ENCODE data around the gene LARGE2. TPM values are rescaled to one million over a fixed set of nuclear protein-coding genes. Genes with fewer than 3 reads are reported as not detected.

Gene LARGE2
- total and polyA plus RNA-seq, 2 experiments from 2014 or later = 89.8 to 107 TPM

DNA sequence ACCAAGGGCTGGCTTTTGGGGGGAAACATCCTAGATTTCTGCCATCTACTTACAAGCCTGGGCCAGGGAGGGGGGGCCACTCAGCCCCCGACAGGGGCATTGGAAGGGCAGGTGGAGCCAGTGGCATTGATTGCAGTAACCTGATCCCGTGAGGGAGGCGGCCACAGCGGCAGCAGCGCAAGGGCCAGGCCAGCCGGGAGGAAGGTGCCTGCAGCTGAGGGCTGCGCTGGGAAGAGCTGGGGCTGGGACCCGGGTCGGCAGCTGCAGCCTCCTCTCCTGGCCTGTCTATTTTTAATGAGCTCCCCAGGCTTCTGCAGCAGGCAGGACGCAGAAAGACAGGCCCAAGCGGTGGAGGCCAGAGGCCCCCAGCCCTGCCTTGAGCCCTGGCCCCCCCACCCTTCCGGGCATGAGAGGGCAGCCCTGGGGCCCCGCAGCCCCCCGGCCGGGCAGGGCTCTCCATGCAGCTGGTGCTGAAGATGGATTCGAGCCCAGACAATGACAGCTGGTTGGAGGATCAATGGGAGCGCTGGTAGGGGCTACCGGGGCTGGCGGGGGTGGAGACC, 26.0 kb upstream of the LARGE2 start:
- Mint-ChIP-seq H3K9me3 (no peaks in the 10 kb centered on the region), H3K27ac (no peak overlapping the region), H3K4me3 (peak overlapping the region; percentile 36; the same call in 2 of the 3 replicates), H3K27me3 (ENCODE audit: insufficient read depth, low read depth, poor library complexity) (peaks cover 17% of the 10 kb centered on the region), H3K36me3 (ENCODE audit: low read depth) (no peaks in the 10 kb centered on the region; the same call in 2 of the 3 replicates), H3K4me1 (peaks cover 44% of the 10 kb centered on the region)
- Histone ChIP-seq H3K27ac (ENCODE audit: low read depth) (no peak overlapping the region), H3K9me2 (ENCODE audit: insufficient read depth) (no peaks in the 10 kb centered on the region), H3K4me3 (peak overlapping the region; percentile 37), H3F3A (replicated peaks; ENCODE audit: low read depth) (0 out of 2 replicates have a peak, but pooled peaks cover 5% of the 10 kb centered on the region), H3K4me2 (peak overlapping the region; percentile 74), H3K79me2 (replicated peaks; ENCODE audit: insufficient read depth) (no peaks in the 10 kb centered on the region; the same call in 1 of the 2 replicates), H3K4me1 (ENCODE audit: insufficient read depth) (peaks cover 31% of the 10 kb centered on the region), H2AFZ (no peak overlapping the region), H4K20me1 (replicated peaks; ENCODE audit: insufficient read depth) (peaks cover 11% of the 10 kb centered on the region), H3K27me3 (ENCODE audit: insufficient read depth) (peaks cover 3% of the 10 kb centered on the region; the same call in 1 of the 2 replicates), H3K36me3 (ENCODE audit: insufficient read depth) (no peaks in the 10 kb centered on the region)
- TF ChIP-seq, protein P1, sequence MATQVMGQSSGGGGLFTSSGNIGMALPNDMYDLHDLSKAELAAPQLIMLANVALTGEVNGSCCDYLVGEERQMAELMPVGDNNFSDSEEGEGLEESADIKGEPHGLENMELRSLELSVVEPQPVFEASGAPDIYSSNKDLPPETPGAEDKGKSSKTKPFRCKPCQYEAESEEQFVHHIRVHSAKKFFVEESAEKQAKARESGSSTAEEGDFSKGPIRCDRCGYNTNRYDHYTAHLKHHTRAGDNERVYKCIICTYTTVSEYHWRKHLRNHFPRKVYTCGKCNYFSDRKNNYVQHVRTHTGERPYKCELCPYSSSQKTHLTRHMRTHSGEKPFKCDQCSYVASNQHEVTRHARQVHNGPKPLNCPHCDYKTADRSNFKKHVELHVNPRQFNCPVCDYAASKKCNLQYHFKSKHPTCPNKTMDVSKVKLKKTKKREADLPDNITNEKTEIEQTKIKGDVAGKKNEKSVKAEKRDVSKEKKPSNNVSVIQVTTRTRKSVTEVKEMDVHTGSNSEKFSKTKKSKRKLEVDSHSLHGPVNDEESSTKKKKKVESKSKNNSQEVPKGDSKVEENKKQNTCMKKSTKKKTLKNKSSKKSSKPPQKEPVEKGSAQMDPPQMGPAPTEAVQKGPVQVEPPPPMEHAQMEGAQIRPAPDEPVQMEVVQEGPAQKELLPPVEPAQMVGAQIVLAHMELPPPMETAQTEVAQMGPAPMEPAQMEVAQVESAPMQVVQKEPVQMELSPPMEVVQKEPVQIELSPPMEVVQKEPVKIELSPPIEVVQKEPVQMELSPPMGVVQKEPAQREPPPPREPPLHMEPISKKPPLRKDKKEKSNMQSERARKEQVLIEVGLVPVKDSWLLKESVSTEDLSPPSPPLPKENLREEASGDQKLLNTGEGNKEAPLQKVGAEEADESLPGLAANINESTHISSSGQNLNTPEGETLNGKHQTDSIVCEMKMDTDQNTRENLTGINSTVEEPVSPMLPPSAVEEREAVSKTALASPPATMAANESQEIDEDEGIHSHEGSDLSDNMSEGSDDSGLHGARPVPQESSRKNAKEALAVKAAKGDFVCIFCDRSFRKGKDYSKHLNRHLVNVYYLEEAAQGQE (IDR thresholded peaks at IDR 0.05; ENCODE audit: unreplicated experiment) = peak; percentile 59
- no peak for TF ChIP-seq EZH2 (IDR thresholded peaks at IDR 0.05; ENCODE audit: low read depth, unreplicated experiment)
- ATAC-seq (peak; percentile 66), DNase-seq (ENCODE audit: low spot score) (peak; percentile 85)

DNA sequence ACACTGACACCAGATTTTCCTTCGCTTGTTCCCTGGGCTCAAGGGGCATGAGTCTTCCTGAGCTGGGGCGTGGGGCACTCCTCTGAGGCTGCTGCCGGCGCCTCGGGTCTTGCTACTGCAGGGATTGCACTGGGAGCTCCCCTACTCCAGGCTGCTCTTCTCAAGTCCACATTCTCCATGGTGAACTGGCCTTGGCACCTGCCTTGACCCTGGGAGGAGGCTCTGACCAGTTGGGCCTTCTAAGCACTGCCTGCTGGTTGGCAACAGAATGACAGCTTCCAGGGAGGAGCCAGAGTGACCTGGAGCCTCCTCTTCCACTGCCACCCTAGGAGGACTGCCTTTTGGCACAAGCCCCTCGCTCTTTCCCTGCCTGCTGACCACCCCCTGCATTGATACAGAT, 24.9 kb upstream of the LARGE2 start:
- Histone ChIP-seq H3K4me2 (0 out of 2 replicates have a peak overlapping the region, but pooled peaks have one; percentile 74), H3K79me2 (replicated peaks; ENCODE audit: insufficient read depth) (no peaks in the 10 kb centered on the region; the same call in 1 of the 2 replicates), H3K9me2 (ENCODE audit: insufficient read depth) (no peaks in the 10 kb centered on the region), H3K27ac (ENCODE audit: low read depth) (no peak overlapping the region), H2AFZ (no peak overlapping the region), H3K4me1 (ENCODE audit: insufficient read depth) (peaks cover 29% of the 10 kb centered on the region), H3F3A (replicated peaks; ENCODE audit: low read depth) (0 out of 2 replicates have a peak, but pooled peaks cover 5% of the 10 kb centered on the region), H3K4me3 (no peak overlapping the region), H4K20me1 (replicated peaks; ENCODE audit: insufficient read depth) (peaks cover 11% of the 10 kb centered on the region), H3K36me3 (ENCODE audit: insufficient read depth) (no peaks in the 10 kb centered on the region), H3K27me3 (ENCODE audit: insufficient read depth) (peaks cover 3% of the 10 kb centered on the region; the same call in 1 of the 2 replicates)
- Mint-ChIP-seq H3K9me3 (no peaks in the 10 kb centered on the region), H3K4me3 (no peak overlapping the region), H3K27ac (no peak overlapping the region), H3K4me1 (peaks cover 41% of the 10 kb centered on the region), H3K27me3 (ENCODE audit: insufficient read depth, low read depth, poor library complexity) (peaks cover 16% of the 10 kb centered on the region), H3K36me3 (ENCODE audit: low read depth) (no peaks in the 10 kb centered on the region)
- ATAC-seq (no peak), DNase-seq (ENCODE audit: low spot score) (no peak)
- TF ChIP-seq ZNF331 (CRISPR knock-in tag; IDR thresholded peaks at IDR 0.05; ENCODE audit: low read depth) = no peak
- TF ChIP-seq, protein P1 (IDR thresholded peaks at IDR 0.05; ENCODE audit: unreplicated experiment) = no peak
- no peak for TF ChIP-seq POLR2AphosphoS5 (IDR thresholded peaks at IDR 0.05; ENCODE audit: low read depth)
- TF ChIP-seq EZH2 (IDR thresholded peaks at IDR 0.05; ENCODE audit: low read depth, unreplicated experiment) = no peak
- TF ChIP-seq STAT1 (IDR thresholded peaks at IDR 0.05; ENCODE audit: unreplicated experiment) = no peak
- TF ChIP-seq ZNF462 (CRISPR knock-in tag; IDR thresholded peaks at IDR 0.05) = no peak
- TF ChIP-seq NANOG (IDR thresholded peaks at IDR 0.05; ENCODE audit: borderline replicate concordance) = no peak
